HG03060 (cell line): Measurements from ENCODE around the gene SMG9.

Source experiments
- ATAC-seq: cut with Tn5 transposase; IDR thresholded peaks from one replicate; pipeline ENCODE4 v1.9.1; 2021; ENCODE audit warnings: low read depth, moderate number of reproducible peaks; ENCODE audit not compliant: unreplicated experiment

Gene SMG9

GRCh38 chr19:43726736-43727592 lies 27.8 kb downstream of the SMG9 start:
- no peak for ATAC-seq

DNA sequence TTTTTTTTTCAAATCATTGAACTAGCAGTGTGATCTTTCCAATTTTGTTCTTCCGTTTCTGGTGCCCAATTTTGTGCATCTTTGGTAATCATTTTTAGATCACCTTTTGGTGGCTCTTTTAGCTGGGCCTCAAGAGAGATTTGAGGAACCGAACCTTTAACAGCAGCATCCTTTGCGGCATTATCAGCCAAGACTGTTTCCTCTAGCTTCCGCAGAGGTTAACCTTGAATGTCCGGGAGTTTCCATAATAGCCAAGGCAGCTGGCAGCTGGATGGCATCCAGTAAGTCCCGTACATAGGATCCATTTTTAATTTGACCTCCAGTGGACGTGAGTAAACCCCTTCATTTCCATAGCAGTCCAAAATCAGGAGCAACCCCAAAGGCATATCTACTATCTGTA lies 29.3 kb downstream of the SMG9 start:
- ATAC-seq: no peak

DNA sequence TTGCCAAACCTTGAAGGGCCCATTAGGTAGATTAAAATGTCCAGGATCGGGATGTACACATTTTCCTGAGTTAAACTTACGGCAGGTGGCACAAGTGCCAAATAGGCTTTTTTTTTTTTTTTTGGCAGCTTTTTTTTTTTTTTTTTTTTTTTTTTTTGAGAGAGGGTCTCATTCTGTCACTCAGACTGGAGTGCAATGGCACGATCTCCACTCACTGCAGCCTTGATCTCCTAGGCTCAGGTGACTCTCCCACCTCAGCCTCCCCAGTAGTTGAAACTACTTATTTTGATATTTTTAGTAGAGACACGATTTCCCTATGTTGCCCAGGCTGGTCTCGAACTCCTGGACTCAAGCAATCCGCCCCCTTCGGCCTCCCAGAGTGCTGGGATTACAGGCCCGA lies 29.9 kb downstream of the SMG9 start:
- ATAC-seq: no peak

DNA sequence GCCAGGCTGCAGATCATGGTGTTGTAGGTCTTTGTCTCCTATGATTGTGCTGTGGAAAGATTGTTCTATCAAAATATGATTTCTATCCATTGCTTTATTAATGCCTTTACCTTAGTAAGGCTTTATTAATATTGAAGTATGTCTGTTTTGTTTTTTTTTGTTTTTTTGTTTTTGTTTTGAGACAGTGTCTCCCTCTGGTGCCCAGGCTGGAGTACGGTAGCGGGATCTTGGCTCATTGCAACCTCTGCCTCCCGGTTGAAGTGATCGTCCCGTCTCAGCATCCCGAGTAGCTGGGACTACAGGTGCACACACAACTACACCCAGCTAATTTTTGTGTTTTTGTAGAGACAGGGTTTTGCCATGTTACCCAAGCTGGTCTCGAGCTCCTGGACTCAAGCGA lies 31.2 kb downstream of the SMG9 start:
- ATAC-seq: no peak

- ATAC-seq: no peak
Measured at GRCh38 chr19:43721469-43722048, 33.2 kb downstream of the SMG9 start.

DNA sequence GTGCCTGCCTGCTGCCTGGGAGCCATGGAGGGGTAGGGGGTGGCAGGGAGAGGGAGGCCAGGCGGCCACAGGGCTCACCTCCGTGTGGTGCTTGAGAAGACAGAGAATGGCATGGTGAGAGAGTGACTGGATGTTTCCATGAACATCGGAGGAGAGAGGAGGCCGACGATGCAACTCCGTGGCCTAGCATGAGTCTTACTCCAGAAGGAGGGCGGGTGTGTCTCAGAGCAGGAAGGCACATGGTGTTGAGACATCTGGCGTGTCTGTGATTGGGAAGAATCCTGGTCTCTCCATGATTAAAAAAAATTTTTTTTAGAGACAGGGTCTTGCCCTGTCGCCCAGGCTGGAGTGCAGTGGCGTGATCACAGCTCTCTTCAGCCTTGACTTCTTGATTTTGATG lies 33.8 kb downstream of the SMG9 start:
- ATAC-seq: no peak

DNA sequence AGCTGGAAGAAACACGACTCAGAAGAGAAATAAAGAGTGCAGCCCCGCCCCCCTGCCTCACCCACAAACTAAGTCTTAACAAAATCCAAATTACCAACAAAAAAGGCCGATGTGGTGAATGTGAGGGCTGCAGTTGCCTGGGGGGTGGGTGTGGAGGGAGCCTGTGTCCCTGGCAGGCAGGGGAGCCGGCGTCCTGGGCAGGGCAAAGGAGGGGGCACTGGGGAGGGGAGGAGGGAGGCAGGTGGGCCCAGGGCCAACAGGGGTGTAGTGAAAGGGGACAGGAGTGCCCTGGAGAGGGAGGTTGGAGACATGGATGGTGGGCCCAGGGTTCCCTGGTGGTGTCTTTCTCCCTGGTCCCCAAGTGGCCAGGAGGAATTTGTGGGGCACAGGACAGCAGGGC lies 34.8 kb downstream of the SMG9 start:
- no peak for ATAC-seq

DNA sequence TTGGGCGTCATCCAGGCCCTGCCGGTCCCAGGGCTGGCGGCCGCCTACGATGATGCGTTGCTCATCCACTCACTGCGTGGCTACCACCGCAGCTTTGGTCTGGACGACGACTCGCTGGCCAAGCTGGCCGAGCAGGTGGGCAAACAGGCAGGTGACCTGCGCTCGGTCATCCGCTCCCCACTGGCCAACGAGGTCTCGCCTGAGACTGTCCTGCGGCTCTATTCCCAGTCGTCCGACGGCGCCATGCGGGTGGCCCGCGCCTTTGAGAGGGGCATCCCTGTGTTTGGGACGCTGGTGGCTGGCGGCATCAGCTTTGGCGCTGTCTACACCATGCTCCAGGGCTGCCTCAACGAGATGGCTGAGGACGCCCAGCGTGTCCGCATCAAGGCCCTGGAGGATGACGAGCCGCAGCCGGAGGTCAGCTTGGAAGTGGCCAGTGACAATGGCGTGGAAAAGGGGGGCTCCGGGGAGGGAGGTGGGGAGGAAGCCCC lies 35.3 kb downstream of the SMG9 start:
- no peak for ATAC-seq

DNA sequence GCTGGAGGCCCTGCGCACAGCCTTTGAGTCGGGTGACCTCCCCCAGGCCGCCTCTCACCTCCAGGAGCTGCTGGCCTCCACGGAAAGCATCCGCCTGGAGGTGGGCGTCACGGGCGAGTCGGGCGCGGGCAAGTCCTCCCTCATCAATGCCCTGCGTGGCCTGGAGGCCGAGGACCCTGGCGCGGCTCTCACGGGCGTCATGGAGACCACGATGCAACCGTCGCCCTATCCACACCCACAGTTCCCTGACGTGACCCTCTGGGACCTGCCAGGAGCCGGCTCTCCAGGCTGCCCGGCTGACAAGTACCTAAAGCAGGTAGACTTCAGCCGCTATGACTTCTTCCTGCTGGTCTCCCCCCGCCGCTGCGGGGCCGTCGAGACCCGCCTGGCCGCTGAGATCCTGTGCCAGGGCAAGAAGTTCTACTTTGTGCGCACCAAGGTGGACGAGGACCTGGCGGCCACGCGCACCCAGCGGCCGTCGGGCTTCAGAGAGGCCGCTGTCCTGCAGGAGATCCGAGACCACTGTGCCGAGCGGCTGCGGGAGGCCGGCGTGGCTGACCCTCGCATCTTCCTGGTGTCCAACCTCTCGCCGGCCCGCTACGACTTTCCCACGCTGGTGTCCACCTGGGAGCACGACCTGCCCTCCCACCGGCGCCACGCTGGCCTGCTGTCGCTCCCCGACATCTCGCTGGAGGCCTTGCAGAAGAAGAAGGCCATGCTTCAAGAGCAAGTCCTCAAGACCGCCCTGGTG lies 36.0 kb downstream of the SMG9 start:
- no peak for ATAC-seq

DNA sequence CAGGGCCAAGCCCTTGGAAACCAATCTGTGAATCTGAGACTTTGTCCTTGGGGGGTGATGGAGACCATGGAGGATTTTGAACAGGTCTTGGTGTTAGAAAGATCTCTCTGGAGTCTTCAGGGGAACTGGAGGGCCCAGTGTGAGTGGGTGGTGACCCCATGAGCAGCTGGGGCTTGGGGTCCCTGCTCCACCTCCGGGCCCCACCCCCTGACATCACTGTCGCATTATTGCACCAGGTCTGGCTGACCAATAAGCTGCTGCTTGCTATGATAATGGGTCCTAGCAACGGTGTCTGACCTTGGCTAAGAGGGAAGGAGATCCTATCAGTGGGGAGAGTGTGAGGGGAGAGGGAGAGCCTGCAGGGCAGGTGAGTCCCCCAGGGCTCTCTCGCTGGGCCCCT lies 39.0 kb downstream of the SMG9 start, which contains the start of gene IRGC:
TSS of gene IRGC (plus strand) at position 301 of the 400 bp plus-strand sequence. CDS start 2,483 bp downstream, outside the sequence.
- no peak for ATAC-seq

- ATAC-seq: no peak
Measured at GRCh38 chr19:43713208-43713607, 41.6 kb downstream of the SMG9 start.

DNA sequence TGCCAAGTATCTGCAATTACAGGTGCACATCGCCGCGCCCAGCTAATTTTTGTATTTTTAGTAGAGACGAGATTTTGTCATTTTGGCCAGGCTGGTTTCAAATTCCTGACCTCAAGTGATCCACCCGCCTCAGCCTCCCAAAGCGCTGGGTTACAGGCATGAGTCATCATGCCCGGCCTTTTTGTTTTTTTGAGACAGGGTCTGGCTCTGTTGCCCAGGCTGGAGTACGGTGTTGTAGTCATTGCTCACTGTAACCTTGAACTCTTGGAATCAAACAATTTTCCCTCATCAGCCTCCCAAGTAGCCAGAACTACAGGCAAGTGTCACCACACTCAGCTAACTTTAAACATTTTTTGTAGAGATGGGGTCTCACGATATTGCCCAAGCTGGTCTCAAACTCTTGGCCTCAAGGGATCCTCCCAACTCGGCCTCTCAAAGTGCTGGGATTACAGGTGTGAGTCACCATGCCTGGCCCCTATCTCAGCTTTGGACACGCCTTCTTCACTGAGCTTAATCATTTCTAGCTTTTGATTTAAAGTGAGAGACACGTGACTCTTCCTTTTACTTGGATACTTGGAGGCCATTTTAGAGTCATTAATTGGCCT lies 42.9 kb downstream of the SMG9 start:
- ATAC-seq: no peak

DNA sequence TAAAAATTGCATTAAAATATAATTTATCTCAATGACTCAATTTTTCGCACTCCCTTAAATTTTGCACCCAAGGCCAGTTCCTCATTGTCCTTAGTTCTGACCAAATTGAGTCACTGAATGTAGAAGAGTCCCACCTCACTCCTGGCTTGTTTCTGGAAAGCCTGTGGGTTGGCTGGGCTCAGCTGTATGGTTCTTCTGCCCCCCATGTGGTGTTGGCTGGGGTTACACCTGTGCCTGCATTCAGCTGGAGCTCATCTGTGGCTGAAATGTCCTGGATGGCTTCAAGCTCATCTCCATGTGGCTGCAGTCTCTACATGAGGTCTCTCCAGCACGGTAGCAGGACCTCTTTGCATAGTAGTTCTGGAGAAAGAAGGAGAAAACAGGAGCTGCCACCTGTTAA lies 46.0 kb downstream of the SMG9 start:
- ATAC-seq: no peak

DNA sequence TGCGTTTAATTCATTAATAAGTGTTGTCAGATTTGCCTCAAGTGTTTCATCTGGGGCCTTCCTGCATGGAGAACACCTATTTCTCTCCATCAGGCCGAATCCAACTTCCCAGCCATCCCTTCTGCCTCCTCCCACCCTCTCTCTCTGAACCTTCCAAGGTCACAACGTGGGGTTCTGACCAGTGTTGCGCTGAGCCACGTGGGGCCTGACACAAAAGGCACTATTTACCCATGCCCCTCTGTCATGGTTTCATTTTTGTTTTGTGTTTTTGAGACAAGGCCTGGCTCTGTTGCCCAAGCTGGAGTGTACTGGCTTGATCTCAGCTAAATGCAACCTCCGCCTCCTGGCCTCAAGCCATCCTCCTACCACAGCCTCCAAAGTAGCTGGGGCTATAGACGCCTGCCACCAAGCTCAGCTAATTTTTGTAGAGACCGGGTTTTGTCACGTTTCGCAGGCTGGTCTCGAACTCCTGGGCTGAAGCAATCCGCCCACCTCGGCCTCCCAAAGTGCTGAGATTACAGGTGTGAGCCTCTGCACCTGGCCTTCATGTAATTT lies 47.5 kb downstream of the SMG9 start:
- no peak for ATAC-seq

- no peak for ATAC-seq
Measured at GRCh38 chr19:43705729-43706128, 49.0 kb downstream of the SMG9 start.

DNA sequence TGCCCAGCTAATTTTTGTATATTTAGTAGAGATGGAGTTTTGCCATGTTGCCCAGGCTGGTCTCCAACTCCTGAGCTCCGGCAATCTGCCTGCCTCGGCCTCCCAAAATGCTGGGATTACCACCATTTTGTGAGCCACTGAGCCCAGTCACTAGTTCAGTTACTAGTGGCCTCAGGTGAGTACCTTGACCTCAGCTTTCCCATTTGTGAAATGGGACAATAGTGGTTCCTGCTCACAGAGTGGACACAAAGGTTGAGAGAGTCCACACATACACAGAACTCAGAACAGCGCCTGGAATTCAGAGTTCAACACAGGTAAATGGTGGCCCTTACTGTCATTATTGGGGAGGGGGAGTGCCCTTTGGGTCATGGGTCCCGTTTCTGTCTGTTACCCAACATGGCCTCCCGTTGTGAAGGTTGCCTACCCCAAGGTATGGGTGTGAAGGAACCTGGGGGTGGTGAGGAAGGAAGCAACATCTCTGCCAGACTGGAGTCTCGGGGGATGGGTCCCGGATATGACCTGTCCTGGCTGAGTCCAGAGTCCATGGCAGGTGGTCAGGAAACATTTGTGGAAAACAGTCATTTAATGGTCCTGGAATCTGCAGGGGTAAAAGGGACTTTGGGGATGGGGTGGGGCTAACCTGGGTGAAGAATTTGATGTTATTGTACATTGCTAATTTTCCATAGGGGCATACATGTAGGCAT lies 50.6 kb downstream of the SMG9 start:
- ATAC-seq: no peak

DNA sequence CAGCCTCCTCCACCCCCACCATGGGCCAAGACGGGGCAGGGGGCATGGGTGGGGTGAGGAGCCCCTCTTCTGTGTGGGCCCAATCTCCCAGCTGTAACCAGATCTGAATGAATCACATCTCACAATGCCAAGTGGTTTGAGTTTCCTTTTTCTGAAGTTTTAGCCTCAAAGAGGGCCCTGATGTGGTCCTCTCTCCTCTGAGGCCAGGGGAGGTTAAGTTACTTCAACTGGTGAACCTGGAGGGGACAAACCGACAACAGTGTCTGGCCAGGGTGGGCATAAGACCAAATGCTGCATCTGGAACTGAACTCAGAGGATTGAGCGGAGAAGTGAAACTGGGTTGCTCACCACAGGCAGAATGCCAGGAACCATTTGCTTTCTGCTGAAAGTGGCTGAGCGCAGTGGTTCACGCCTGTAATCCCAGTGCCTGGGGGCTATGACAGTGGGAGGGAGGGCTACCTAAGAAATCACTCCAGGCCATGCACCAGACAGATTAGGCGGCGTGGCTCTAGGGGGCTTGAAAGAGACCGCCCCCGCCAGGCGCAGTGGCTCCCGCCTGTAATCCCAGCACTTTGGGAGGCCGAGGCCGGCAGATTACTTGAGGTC lies 54.3 kb downstream of the SMG9 start:
- no peak for ATAC-seq

DNA sequence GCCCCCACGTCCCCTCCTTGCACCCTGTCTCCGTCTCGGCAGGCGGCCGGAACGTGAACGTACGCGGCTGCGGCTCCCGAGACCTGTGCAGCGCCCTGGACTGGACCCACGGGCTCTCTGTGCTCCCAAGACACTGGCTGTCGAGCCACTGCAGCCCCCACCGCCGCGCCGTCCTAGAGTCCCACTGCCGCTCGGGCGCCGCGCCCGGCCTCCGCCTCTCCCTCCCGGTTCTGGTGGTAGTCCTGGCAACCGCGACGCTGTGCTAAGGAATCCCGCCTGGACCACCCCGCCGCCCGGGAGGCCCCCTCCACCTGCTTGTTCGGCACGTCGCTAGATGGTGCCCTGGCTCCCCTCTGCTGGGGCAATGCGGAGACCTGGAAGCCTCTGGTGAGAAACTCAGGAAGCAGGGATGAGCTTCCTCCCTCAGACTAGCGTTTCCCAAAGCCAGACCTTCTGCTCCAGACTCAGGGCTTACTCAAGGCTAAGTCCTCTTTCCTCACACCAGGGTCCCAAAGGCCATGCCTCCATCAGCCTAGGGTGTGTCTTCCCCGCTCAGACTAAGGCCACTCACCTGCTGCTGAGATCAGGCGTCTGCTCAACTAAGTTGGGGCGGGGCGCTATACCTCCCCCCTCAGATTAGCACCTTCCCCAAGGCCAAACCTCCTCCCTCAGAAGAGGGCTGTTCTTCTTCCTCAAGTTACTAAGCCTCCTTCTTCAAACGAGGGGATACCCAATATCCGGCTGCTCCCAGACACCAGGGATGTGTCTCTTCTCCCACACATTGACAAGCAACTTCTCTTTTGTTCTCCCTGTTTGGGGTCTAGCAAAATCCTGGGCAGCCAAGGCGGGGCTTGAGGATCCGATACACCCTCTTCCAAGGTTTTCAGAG lies 55.0 kb downstream of the SMG9 start:
- no peak for ATAC-seq

- no peak for ATAC-seq
Measured at GRCh38 chr19:43697295-43697694, 57.5 kb downstream of the SMG9 start.
